Measurements from ENCODE around the gene RAB7A. TPM values are rescaled to one million over a fixed set of nuclear protein-coding genes. Genes with fewer than 3 reads are reported as not detected.

The RAB7A gene
- total and polyA plus RNA-seq, 11 donors, result 143 to 343 (median 253) TPM

DNA sequence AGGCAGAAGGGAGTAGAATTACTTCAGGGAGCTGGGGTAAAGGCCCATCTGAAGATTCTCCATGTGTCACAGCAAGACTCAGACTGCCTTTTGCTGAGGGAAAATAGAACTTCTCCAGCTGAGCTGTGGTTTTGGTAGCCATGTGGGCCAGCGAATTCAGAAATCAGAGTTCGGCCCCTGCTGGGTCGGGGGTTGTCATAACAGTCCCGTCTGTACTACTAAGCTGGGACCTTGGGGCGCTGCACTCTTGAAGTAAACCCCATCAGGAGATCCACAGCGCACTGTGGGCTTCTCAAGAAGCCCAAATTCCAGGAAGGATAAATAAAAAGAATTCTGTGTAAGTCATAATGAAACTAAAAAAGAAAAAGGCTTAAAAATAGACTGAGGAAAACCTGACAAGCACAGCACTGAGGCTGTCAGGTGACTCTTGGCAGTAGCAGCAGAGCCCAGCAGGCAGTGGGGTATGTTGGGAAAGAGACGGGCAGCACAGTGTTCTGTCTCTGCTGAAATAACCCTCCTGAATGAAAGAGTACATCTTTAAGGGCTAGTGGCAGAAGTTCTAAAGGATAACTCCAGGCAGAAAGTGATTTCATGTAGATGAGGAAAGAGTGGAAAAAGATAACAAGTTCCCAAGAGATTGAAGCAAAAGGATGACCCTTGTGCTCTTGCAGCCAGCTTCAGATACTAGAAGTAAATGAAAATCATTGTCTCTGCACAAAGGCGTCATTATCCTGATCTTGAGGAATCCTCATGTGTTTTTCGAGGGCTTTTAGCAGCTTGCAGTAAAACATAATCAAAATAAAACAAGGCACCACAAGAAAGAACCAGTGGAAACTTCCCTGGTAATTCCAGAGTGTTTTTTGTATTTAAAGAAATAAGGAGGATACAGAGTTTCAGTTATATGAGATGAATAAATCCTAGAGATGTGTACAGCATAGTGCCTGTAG is 74.5 kb downstream of the RAB7A start:
- Histone ChIP-seq H3K4me1 (peaks cover 0 to 74% (median 47%) of the 10 kb centered on the region in 12 donors), H3K27me3 (no peaks in the 10 kb centered on the region), H3K36me3 (peaks cover 0 to 53% (median 46%) of the 10 kb centered on the region in 9 donors), H3K27ac (peak overlapping the region; percentile 69 to 93 (median 86)), H3K4me3 (peak overlapping the region in 1 of 12 donors; percentile 8), H3K9me3 (no peaks in the 10 kb centered on the region)
- WGBS, 4 donors, result 50 to 60% (median 55%) methylated on average over 9 of the region's 9 CpGs
- peak in 4 of 5 donors; percentile 39 to 77 (median 64) for DNase-seq
- intact Hi-C loops (cut with DNase I), result loop anchor here in 1 of 10 donors (5.0 kb wide), 2 partner anchors 47 to 73 kb away; partner anchors contain the start of gene RAB7A
- TF ChIP-seq POLR2A (IDR thresholded peaks at IDR 0.05), result no peak
- TF ChIP-seq, protein P1, sequence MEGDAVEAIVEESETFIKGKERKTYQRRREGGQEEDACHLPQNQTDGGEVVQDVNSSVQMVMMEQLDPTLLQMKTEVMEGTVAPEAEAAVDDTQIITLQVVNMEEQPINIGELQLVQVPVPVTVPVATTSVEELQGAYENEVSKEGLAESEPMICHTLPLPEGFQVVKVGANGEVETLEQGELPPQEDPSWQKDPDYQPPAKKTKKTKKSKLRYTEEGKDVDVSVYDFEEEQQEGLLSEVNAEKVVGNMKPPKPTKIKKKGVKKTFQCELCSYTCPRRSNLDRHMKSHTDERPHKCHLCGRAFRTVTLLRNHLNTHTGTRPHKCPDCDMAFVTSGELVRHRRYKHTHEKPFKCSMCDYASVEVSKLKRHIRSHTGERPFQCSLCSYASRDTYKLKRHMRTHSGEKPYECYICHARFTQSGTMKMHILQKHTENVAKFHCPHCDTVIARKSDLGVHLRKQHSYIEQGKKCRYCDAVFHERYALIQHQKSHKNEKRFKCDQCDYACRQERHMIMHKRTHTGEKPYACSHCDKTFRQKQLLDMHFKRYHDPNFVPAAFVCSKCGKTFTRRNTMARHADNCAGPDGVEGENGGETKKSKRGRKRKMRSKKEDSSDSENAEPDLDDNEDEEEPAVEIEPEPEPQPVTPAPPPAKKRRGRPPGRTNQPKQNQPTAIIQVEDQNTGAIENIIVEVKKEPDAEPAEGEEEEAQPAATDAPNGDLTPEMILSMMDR (IDR thresholded peaks at IDR 0.05), result no peak
- ATAC-seq, result peak; percentile 84 to 88 (median 87)

DNA sequence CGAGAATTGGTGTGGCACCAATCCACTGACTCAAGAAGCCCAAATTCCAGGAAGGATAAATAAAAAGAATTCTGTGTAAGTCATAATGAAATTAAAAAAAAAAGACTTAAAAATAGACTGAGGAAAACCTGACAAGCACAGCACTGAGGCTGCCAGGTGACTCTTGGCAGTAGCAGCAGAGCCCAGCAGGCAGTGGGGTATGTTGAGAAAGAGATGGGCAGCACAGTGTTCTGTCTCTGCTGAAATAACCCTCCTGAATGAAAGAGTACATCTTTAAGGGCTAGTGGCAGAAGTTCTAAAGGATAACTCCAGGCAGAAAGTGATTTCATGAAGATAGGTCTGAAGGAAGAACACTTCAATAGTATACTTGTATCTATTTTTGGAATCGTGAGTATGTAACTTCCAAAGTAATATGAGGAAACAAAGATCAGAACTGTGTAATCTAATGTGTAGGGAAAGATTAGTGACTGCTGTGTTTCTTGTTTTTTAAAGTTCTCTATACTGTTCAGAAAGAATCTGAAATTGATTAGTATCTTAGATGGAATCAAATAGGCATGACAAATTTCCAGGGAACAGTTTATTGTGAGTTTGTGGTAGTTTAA is 75.9 kb downstream of the RAB7A start:
- intact Hi-C loops (cut with DNase I), result loop anchor here in 1 of 10 donors (5.0 kb wide), 2 partner anchors 45 to 75 kb away; partner anchors contain the start of gene RAB7A
- H3K27me3 ChIP-seq, result no peaks in the 10 kb centered on the region
- ATAC-seq (peak; percentile 80 to 87 (median 82)), DNase-seq (peak in 4 of 5 donors; percentile 48 to 73 (median 58))
- 30 to 41% (median 40%) methylated on average over 2 of the region's 2 CpGs for WGBS, 4 donors
- peak overlapping the region in 5 of 12 donors; percentile 2 to 39 (median 12) for H3K4me3 ChIP-seq
- peak overlapping the region; percentile 6 to 93 (median 86) for H3K27ac ChIP-seq
- no peaks in the 10 kb centered on the region for H3K9me3 ChIP-seq
- TF ChIP-seq, protein P1 (IDR thresholded peaks at IDR 0.05), result no peak
- TF ChIP-seq POLR2A (IDR thresholded peaks at IDR 0.05), result no peak
- H3K36me3 ChIP-seq, result peaks cover 0 to 55% (median 48%) of the 10 kb centered on the region in 9 donors
- H3K4me1 ChIP-seq, result peaks cover 0 to 87% (median 58%) of the 10 kb centered on the region in 12 donors

- DNase-seq, result no peak
- H3K27ac ChIP-seq, result peak overlapping the region in 10 of 12 donors; percentile 61 to 91 (median 86)
- no peak for TF ChIP-seq POLR2A (IDR thresholded peaks at IDR 0.05)
- TF ChIP-seq, protein P1 (IDR thresholded peaks at IDR 0.05), result no peak
- intact Hi-C loops (cut with DNase I), result loop anchor here in 1 of 10 donors (5.0 kb wide), 2 partner anchors 44 to 76 kb away; partner anchors contain the start of gene RAB7A
- peak overlapping the region in 2 of 12 donors; percentile 36 to 49 for H3K4me3 ChIP-seq
- H3K9me3 ChIP-seq, result no peaks in the 10 kb centered on the region
- H3K27me3 ChIP-seq, result no peaks in the 10 kb centered on the region
- H3K4me1 ChIP-seq, result peaks cover 0 to 88% (median 63%) of the 10 kb centered on the region in 12 donors
- no peak for ATAC-seq
- peaks cover 0 to 55% (median 48%) of the 10 kb centered on the region in 9 donors for H3K36me3 ChIP-seq
Measured at GRCh38 chr3:128803307-128803706, 77.3 kb downstream of the RAB7A start.
